Fibroblast of skin of left quadriceps (primary cell): ENCODE results near the gene MACIR.

Experiments used
- DNase-seq, 2 experiments: peaks; one replicate each; pipeline ENCODE4 v3.0.0-alpha.2; 2013; ENCODE audit warnings: low read depth in 2 of 2

The MACIR gene

DNA sequence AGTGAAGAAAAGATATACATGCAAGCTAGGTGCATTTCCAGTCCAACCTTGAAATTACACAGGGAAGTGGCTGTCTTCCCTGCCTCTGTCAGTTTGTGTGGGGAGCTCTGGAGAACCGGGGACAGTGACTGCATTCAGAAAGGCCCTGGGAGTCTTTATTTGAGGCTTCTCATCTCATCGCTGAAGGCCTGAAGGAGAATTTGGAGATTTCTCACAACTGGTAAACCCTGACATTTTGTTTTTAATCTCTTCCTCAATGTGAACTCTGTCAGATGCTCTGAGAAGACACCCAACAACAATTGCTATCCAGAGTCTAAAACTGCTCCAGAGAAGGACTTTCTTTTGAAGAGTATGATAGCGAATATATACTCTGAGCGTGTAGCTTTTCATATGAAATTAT lies 33.0 kb downstream of the MACIR start:
- no peak for DNase-seq

DNA sequence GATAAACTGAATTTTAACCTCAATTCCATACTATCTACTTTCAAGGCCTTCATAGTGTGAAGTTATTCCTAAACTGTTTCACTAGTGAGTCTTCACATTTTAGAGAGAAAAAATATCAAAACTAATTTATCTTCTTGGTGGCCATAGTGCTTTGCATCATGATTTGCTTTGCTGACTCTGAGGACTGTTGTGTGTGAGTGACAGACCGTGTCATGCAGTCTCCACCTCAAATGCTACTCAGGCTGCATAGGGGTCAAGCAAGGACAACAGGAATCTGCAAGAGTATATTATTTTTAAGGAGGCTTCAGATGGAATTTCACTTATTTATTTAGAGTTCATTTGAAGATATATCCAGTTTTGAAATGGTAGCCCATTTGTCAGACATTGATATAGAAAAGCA lies 34.5 kb downstream of the MACIR start:
- no peak for DNase-seq

DNA sequence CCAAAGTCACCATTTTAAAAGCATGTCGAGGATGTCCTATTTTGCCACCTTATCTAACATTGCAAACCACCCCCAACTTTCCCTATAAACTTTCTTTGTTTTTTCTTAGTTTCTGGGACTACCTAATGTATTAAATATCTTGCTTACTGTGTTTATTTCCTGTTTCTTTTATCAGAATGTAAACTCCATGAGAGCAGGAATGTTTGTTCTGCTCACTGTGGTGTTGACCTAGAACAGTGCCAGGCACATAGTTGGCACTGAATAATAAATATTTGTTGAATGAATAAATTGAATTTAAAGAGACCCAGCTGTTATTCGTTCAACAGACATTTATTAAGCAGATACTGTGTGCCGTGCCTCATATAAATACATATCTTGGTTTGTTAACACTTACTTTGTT lies 35.2 kb downstream of the MACIR start:
- DNase-seq: no peak

DNA sequence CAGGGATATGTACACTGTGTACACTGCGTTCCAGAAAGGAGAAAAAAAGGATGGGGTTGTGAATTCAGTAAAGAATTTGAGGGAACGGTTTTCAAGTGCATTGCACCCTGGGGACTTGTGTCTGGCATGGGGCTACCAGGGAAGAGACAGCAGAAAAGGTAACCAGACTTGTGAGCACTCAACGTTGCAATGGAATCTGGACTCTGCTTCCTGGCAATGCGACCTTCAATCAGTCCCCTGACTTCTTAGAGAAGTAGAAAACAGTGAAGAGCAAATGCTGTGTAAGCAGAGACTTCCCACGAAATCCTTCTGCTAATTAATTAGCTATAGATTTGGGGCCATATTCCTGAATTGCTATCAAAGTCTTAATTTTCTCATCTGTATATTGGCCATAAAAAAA lies 36.3 kb downstream of the MACIR start:
- no peak for DNase-seq

DNA sequence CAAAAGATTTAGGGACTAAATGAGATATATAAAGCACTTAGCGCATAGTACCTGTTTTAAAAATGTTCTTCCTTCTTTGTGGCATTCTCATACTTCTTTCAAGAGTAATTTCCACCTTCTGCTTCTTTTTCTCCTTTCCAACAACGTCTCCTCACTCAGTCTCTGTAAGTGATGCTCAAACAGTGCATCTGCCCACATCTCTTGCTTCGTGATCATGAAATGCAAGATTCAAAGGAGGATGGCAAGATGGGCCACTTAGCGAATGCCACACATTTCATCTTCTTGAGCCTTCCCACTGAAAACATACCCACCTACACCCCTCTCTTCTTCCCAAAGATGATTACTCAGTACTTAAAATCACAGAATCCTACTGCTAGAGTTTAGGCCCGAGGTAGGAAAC lies 36.9 kb downstream of the MACIR start:
- no peak for DNase-seq

DNA sequence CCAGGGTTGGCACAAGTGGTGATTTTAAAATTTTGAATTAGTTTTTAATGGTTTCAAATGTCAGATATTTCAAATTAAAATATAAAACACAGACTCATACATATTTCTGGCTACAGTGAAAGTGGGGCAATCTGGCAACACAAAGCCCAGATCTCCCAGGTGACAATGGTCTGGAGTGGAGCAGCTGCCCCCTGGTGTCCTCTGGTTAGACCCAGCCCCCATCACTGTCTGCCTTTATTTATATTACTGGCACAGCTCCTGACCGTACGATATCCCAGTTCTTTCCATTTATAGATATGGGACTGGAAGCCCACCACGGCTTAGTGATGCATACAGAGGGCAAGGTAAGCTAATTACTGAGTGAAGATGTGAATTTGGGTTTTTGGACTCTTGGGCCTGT lies 37.3 kb downstream of the MACIR start:
- DNase-seq: no peak

DNA sequence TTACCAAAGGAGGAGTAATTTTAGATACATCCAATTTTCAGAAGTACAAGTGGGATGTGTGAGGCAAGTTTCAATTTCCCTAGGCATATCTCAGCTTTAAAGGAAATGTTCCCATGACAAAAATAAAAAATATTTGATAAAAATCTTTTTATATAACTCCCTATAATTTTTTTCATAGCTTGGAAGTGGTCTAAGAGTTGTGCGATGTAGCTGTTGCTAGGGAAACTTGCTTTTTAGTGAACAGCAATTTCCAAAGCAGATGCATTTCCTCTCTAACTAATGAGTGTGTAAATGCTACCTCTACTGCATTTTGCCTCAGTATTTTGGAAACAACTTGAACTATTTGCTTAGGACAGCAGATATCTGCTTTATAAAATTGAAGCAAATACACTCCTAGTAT lies 39.6 kb downstream of the MACIR start:
- no peak for DNase-seq

DNA sequence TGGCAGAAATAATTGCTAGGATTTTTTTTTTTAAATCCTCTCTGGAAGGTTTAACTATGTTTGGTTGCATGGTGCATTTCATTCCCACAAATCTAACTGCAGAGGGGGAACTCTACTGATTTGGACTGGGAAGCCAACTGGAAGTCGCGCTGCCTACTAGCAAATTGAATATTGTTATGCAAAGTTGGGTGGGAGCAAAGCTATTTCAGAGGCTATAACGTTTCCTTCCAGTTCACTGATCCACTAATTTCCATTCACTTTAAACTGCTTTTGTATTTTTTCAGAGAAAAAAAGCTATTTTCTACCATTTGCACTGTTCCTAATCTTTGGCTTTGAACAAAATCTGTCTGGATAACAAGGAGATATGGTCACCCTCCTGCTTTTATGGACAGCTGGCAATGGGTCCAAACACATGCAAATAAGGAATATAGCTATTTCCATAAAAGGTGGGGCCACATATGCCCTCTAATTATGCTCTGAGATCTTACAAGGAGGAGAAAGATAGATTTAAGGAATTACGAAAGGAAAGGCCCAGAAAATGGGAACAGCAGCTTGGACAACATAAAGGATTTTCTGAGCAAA lies 40.1 kb downstream of the MACIR start:
- DNase-seq: no peak

DNA sequence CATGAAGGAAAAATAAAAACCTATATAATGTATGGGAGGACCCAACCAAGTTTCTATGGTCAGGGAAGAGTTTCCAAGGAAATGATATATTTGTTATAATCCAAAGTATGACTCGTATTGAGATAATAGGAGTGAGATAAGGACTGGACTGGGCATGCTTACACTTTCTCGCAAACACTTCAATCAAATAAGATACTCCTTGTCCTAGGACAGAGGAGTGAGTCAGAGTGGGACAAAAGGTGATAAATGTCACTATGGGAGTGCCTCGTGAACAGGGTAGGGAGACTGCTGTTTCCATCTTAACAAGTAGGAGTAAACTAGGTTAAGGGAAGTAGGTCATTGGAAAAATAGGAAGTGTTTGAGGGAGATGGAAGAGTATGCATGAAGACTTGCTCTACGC lies 47.2 kb downstream of the MACIR start:
- no peak for DNase-seq

DNA sequence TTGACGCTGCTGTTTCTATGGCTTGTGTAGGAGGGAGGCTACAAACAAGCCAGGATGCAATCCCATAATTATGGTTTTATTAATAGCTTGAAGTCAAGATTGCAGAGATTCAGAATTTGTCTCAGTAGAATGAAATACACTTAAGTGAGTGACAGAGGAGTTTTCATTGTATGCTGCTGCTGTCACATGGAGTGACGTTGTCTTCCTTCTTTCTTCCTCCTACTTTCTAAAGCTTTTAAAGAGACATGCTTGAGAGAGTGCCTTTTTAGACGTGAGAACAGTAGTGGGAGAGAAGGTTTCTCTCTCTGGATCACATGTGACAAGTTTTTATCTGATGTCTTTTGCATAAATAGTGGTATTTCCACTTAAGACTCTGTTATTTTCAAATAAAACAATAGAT lies 48.9 kb downstream of the MACIR start:
- DNase-seq: no peak

DNA sequence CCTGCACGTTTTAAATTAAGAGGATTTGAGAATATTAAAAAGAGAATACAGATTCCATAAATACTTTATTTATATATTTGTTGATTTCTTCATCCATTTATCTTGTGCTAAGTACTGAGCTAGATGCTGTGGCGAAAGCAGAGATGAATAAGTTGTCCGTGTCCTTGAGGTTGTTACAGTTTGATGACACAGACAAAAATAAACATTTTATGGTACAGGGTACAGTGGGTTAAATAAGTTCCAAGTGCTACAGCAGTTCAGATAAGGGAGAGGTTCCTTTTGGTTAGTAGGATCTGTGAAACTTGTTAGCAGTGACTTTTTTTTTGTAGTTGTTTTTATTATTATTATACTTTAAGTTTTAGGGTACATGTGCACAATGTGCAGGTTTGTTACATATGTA lies 50.2 kb downstream of the MACIR start:
- DNase-seq: no peak

DNA sequence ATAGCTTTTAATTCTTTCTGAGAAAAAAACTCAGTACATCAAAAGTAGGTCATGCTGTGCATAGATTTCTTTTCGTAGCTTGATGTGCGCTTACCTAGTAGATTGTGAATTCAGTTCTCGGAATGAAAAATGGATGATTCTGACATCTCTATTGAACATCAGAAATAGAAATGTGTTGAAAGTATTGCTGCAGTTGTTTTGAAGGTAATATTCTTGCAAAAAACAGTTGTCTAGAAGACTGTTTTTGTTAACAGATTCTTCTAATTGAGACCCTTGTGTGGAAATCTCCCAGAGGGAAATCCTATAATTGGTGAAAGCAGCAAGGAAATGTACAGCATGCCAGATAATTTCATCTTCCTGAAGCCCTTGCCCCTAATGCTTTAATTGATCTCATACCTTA lies 54.5 kb downstream of the MACIR start:
- no peak for DNase-seq

DNA sequence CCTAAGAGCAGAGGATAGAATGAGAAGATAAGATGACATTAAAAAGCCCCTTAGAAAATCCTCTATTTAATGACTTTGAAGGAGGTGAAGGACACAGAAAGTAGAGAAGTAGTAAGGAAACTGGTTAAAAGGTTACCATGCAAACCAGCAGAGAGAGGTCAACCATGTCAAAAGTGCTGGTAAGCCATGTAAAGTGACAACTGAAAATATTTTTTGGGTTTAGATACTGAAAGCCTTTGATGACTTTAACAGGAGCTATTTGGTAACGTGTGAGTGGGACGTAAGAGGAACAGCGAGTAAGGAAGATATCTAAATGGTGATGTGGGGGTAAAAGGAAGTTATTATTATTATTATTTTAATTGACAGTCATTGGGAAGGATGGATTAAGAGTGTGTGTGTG lies 56.9 kb downstream of the MACIR start:
- no peak for DNase-seq

DNA sequence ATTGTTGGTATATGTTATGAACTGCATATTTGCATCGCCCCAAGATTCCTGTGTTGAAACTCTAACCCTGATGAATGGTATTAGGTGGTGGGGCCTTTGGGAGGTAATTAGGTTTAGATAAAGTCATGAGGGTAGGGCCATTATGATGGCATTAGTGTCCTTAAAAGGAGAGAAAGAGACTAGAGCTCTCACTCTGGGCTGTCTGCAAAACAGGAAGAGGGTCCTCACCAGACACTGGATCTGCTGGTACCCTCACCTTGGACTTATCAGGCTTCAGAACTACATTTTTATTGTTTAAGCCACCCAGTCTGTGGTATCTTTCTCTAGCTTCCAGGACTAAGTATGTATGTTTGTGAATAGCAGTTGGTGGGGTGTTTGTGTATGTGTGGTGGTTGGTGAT lies 68.9 kb downstream of the MACIR start:
- DNase-seq: no peak

DNA sequence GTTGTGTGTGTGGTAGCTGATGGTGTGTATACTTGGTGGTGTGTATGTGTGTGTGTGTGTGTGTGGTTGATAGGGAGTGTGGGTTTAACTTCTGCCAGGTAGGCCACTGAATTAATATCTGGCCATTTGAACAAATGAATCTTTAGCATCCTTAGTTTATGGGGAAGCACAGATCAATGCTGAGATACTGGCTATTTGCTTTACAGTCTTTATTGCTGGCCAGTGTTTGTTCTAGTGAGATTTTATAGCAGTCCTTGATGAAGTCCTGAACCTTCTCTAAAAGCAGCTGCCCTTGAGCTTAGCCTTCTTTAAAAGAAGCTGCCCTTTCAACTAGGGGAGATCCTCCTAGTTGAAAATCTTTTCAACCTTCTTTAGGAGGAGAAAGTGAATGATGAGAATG lies 69.3 kb downstream of the MACIR start:
- DNase-seq: no peak
